ENCODE results near the gene AKT1. TPM values are rescaled to one million over a fixed set of nuclear protein-coding genes. Genes with fewer than 3 reads are reported as not detected.

AKT1 gene
- total RNA-seq, 3 donors from 2014 or later: 122 to 176 (median 128) TPM

DNA sequence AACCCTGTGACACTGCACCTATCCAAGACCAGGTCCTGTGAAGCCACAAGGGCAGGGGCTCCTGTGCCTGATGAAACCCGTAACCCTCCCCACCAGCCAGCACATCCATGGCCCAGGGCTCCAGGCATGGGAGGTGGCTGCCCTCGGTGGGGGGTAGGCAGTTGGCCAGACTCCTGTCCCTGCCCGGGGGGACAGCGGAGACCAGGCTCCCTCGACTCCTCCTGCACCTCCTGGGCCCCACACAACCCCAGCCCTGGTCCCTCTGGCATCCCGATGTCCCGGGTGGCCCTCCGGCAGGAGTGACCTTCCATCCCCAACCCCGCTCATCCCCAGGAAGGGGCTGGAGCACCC lies 11.4 kb downstream of the AKT1 start:
- Histone ChIP-seq H3K4me1 (ENCODE audit: low read depth) (no peaks in the 10 kb centered on the region), H3K9me3 (no peaks in the 10 kb centered on the region), H3K36me3 (ENCODE audit: low read depth) (no peaks in the 10 kb centered on the region), H3K4me3 (no peak overlapping the region)
- DNase-seq (no peak), ATAC-seq (no peak)
- intact Hi-C loops (cut with DNase I, micrococcal nuclease): no loop called here
- TF ChIP-seq, protein P1, sequence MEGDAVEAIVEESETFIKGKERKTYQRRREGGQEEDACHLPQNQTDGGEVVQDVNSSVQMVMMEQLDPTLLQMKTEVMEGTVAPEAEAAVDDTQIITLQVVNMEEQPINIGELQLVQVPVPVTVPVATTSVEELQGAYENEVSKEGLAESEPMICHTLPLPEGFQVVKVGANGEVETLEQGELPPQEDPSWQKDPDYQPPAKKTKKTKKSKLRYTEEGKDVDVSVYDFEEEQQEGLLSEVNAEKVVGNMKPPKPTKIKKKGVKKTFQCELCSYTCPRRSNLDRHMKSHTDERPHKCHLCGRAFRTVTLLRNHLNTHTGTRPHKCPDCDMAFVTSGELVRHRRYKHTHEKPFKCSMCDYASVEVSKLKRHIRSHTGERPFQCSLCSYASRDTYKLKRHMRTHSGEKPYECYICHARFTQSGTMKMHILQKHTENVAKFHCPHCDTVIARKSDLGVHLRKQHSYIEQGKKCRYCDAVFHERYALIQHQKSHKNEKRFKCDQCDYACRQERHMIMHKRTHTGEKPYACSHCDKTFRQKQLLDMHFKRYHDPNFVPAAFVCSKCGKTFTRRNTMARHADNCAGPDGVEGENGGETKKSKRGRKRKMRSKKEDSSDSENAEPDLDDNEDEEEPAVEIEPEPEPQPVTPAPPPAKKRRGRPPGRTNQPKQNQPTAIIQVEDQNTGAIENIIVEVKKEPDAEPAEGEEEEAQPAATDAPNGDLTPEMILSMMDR (IDR thresholded peaks at IDR 0.05): no peak

DNA sequence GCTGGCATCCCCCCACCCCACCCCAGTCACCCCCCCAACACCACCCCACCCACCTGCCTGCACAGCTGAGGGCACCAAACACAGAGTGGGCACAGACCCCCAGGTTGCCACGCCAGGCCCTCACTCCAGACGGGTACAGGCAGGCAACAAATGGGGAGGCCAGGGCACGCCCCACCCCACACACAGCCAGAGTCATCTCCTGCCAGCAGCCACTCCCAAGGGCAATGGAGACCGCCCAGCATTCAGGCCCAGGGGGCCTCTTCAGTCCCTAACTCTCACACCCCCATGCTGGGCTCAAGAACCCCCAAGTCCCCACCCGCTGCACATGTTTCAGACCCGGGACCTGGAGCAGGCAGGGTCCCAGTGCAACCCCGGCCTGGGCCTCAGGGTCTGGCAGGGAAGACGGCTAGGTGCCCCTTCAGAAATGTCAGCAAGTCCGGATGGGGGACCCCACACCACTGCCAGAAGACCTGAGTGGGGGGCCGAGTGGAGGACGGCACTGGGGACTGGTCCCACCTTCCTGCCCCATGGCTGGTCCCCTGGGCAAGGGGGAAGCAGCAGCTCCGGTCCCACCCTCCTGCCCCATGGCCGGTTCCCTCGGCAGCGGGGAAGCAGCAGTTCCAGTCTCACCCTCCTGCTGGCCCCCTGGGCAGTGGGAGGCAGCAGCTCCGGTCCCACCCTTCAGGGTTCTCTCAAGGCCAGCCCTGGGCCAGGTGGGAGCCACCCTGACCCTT lies 11.9 kb downstream of the AKT1 start:
- TF ChIP-seq, protein P1 (IDR thresholded peaks at IDR 0.05): no peak
- H3K4me3 ChIP-seq: no peak overlapping the region
- DNase-seq: no peak
- no peaks in the 10 kb centered on the region for H3K4me1 ChIP-seq (ENCODE audit: low read depth)
- no peaks in the 10 kb centered on the region for H3K9me3 ChIP-seq
- intact Hi-C loops (cut with DNase I, micrococcal nuclease): no loop called here
- no peak for ATAC-seq
- no peaks in the 10 kb centered on the region for H3K36me3 ChIP-seq (ENCODE audit: low read depth)

DNA sequence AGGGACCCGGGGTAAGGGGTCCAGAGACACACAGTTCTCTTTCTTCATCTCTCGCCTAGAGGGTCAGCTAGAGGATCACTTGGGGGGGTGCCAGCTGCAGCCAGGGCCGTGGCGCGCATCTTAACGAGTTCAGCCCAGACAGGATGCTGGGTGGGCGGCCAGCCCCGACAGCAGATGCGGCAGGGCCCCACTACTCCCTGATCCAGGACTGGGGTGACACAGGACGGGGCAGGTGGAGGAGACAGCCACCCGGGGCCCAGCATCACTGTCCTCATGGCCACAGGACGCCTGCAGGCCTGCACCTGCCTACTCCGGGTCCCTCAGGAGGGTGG lies 12.8 kb downstream of the AKT1 start:
- Histone ChIP-seq H3K4me3 (no peak overlapping the region), H3K36me3 (ENCODE audit: low read depth) (no peaks in the 10 kb centered on the region), H3K9me3 (no peaks in the 10 kb centered on the region), H3K4me1 (ENCODE audit: low read depth) (no peaks in the 10 kb centered on the region)
- TF ChIP-seq, protein P1 (IDR thresholded peaks at IDR 0.05): no peak
- DNase-seq: no peak
- ATAC-seq: no peak
- intact Hi-C loops (cut with DNase I, micrococcal nuclease): no loop called here

DNA sequence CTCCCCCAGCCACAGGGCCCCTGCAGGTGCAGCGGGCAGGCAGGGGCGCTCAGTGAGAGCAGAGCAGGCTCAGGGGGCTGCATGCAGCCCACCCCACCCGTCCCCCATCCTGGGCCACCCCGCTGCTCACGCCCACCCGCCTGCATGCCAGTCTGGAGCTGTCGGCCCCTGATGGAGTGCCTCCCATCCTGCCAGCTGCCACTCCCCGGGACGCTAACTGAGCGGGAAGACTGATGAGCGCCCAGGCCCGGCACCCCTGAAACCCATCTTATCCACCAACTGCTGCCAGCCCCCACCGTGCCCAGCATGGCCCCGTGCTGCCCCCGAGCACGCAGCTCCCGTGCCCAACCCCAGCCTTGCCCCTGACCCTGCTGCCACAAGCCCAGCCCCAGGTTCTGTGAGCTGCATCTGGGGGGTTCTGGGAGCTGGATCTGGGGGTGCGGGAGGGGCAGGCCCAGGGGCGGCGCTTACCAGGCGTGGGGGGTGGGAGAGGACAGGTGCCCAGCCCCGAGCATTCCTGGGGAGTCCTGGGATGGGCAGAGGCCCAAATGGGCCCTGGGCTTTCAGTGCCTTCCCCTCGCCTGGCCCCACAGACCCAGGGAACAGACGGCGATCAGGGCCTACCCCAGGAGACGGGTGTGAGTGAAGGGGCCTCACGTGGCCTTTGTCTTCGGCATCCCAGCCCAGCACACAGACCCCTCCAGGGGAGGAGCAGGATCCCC lies 13.3 kb downstream of the AKT1 start:
- DNase-seq (no peak), ATAC-seq (no peak)
- Histone ChIP-seq H3K9me3 (no peaks in the 10 kb centered on the region), H3K4me3 (no peak overlapping the region), H3K4me1 (ENCODE audit: low read depth) (no peaks in the 10 kb centered on the region), H3K36me3 (ENCODE audit: low read depth) (no peaks in the 10 kb centered on the region)
- TF ChIP-seq, protein P1 (IDR thresholded peaks at IDR 0.05): no peak
- intact Hi-C loops (cut with DNase I, micrococcal nuclease): no loop called here

DNA sequence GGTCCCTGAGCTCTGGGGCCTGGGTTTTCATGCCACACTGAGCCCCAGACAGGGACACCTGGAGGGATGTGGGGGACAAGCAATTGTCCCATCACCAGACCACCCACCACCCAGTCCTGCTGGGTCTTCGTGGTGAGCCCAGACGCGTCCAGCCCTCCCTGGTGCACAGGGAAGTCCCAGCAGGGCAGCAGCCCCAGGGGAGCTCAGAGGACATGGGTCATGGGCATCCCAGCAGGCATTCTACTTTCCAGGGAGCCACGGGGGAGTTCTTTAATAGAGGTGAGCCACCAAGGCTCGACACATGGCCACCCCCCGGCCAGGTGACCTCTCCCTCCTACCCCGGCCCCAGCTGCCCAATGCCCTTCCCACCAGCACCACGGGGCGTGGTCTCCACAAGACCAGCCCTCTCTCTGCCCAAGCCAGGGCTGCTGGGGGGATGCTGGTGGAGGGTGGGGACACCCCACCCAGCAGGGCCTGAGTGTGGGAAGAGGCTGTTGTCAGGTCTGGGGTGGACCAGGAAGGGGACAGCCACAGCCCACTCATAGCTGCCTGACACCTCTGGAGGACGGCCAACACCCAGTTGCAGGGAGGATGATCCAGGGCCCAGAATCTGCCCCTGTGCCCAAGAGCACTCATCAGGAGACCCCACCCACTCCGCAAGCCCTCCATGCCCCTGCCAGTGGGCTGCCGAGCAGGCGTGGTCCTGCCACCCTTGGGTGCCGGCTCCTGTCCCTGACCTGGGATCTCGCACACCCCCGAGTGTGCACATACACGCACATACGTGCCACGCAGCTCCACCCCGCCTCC lies 14.1 kb downstream of the AKT1 start:
- Histone ChIP-seq H3K9me3 (no peaks in the 10 kb centered on the region), H3K4me1 (ENCODE audit: low read depth) (no peaks in the 10 kb centered on the region), H3K4me3 (no peak overlapping the region), H3K36me3 (ENCODE audit: low read depth) (no peaks in the 10 kb centered on the region)
- ATAC-seq (no peak), DNase-seq (no peak)
- TF ChIP-seq, protein P1 (IDR thresholded peaks at IDR 0.05): no peak
- intact Hi-C loops (cut with DNase I, micrococcal nuclease): no loop called here
